MCF 10A (cell line): ENCODE results near the gene CPNE4. TPM values are rescaled to one million over a fixed set of nuclear protein-coding genes. Genes with fewer than 3 reads are reported as not detected.

Experiments
- BruUV-seq: library from RNA; stranded (reverse); fragments of 400-500 nt; replicated peaks from 2 replicates; lab custom pipeline; 2021; lab: Mats Ljungman, UMichigan
- CTCF ChIA-PET: fragments of 300-600 bp; sonication (Branson Sonifier 250); formaldehyde crosslinking; extraction: SDS; loops from one replicate; lab custom pipeline; 2021; ENCODE audit warnings: antibody characterized with exemption, inconsistent platforms; lab: Yijun Ruan, JAX
- POLR2A ChIA-PET: fragments of 300-600, 350-650 bp; sonication (Branson Sonifier 250); formaldehyde crosslinking; extraction: SDS; loops from one replicate; lab custom pipeline; 2020; ENCODE audit warnings: antibody characterized with exemption, inconsistent platforms; lab: Yijun Ruan, JAX
- DNase-seq: peaks from one replicate; pipeline ENCODE4 v3.0.0-alpha.2; 2018; ENCODE audit not compliant: unreplicated experiment
- H3K27ac Mint-ChIP-seq: one replicate; pipeline ENCODE4 v1.8.0; 2022; ENCODE audit warnings: mild to moderate bottlenecking, low read depth, mixed read lengths; ENCODE audit not compliant: unreplicated experiment
- H3K27me3 Mint-ChIP-seq: one replicate; pipeline ENCODE4 v1.8.0; 2022; ENCODE audit warnings: mixed read lengths; ENCODE audit not compliant: insufficient read depth, unreplicated experiment
- H3K36me3 Mint-ChIP-seq: one replicate; pipeline ENCODE4 v1.8.0; 2022; ENCODE audit warnings: mild to moderate bottlenecking, moderate library complexity, mixed read lengths; ENCODE audit not compliant: insufficient read depth, unreplicated experiment
- H3K4me1 Mint-ChIP-seq: one replicate; pipeline ENCODE4 v1.8.0; 2022; ENCODE audit warnings: mixed read lengths; ENCODE audit not compliant: insufficient read depth, unreplicated experiment
- H3K4me3 Mint-ChIP-seq: one replicate; pipeline ENCODE4 v1.8.0; 2022; ENCODE audit warnings: mild to moderate bottlenecking, moderate library complexity, mixed read lengths; ENCODE audit not compliant: unreplicated experiment
- H3K9me3 Mint-ChIP-seq: one replicate; pipeline ENCODE4 v1.8.0; 2022; ENCODE audit warnings: mixed read lengths; ENCODE audit not compliant: unreplicated experiment
- CTCF ChIP-seq: fragments of 200-600 bp; IDR thresholded peaks from one replicate; pipeline ENCODE4 v1.8.0; 2022; ENCODE audit warnings: antibody characterized with exemption, mild to moderate bottlenecking; ENCODE audit not compliant: unreplicated experiment
- intact Hi-C: fragments of 100-400 bp; cut with micrococcal nuclease; formaldehyde crosslinking; loops from 2 replicates; pipeline ENCODE4 v1.14.1; 2022
- total RNA-seq: library from RNA; stranded (reverse); gene quantifications from 2 replicates; pipeline ENCODE4 v1.2.3, GENCODE V29; 2022

CPNE4 gene
- total RNA-seq, 1 experiment from 2014 or later = not detected

GRCh38 chr3:131976448-131976847, 58.4 kb downstream of the CPNE4 start:
- Mint-ChIP-seq H3K4me1 (no peaks in the 10 kb centered on the region), H3K36me3 (no peaks in the 10 kb centered on the region), H3K27me3 (no peaks in the 10 kb centered on the region), H3K9me3 (no peaks in the 10 kb centered on the region), H3K27ac (no peak overlapping the region), H3K4me3 (no peak overlapping the region)
- POLR2A ChIA-PET = no interaction called here
- no peak for TF ChIP-seq CTCF
- BruUV-seq = no TSS peak
- intact Hi-C loops = no loop called here
- CTCF ChIA-PET = interaction anchor here (1.1 kb wide), 1 partner anchor 30 kb away, joined by 3 read pairs; no protein-coding TSS in a partner anchor
- no peak for DNase-seq

DNA sequence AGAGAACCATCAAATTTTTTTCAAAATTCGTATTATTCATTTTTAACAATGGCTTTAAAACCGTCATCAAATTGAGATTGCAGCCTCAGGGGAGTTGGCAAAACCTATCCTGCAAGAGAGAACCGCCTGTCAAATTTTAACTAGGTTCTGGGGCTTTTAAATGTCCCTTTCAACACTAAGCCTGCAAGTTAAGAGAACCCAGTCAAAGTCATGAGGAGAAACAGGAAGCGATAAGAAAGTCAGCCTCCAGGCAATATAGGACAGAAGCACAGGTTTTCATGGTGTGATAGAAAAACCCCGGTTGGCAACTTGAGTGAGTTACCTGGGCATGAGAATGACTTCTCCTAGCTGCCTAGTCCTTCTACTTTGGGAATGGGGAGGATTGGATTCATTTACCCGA, 59.8 kb downstream of the CPNE4 start:
- no peaks in the 10 kb centered on the region for H3K36me3 Mint-ChIP-seq
- no peak overlapping the region for H3K27ac Mint-ChIP-seq
- H3K27me3 Mint-ChIP-seq = no peaks in the 10 kb centered on the region
- no peak overlapping the region for H3K4me3 Mint-ChIP-seq
- no peaks in the 10 kb centered on the region for H3K9me3 Mint-ChIP-seq
- no peak for TF ChIP-seq CTCF
- no peak for DNase-seq
- BruUV-seq = no TSS peak
- H3K4me1 Mint-ChIP-seq = no peaks in the 10 kb centered on the region
- ChIA-PET POLR2A (no interaction called here), CTCF (no interaction called here)
- intact Hi-C loops = no loop called here

DNA sequence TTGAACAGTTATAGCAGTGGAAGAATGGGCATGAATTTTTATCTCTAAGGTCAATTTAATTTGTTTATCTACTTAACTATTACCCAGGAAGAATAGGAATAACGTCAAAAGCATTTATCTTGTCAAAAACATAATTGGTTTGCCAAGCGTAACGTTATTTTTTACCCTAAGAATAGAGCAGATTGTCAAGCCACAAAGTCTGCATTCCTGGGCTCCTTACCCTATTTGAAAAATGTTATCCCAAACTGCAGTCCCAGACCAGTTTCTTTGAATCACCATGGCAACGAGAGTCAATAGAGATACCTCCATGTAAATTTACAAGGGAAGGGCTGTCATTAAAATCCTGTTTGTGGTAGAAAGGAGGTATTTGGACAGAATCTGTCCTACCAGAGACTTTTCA, 61.1 kb downstream of the CPNE4 start:
- no peak for DNase-seq
- Mint-ChIP-seq H3K27me3 (no peaks in the 10 kb centered on the region), H3K27ac (no peak overlapping the region), H3K36me3 (no peaks in the 10 kb centered on the region), H3K9me3 (no peaks in the 10 kb centered on the region), H3K4me1 (no peaks in the 10 kb centered on the region), H3K4me3 (no peak overlapping the region)
- ChIA-PET POLR2A (no interaction called here), CTCF (interaction anchor here (1.5 to 1.7 kb wide), 2 partner anchors 56 to 179 kb away, joined by 5 to 8 read pairs; no protein-coding TSS in a partner anchor)
- no TSS peak for BruUV-seq
- intact Hi-C loops = no loop called here
- TF ChIP-seq CTCF = no peak

DNA sequence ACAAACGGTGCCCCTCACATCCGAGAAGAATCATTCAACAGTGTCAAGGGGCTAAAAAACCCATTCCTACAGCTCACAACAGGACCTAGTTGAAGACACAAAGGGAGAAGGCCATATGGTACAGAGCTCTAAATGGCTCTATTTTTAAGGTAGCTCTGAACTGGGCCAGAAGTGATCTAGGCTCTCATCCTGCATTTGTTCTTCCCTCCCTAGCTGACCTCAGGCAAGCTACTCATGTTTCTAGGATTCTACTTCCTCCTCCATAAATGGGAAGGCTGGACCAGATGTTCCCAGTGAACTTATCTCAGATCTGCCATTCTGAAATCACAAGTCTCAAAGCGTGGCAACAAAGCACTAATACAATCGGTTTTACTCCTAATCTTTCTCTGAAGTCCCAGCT, 62.3 kb downstream of the CPNE4 start:
- Mint-ChIP-seq H3K4me1 (no peaks in the 10 kb centered on the region), H3K27me3 (no peaks in the 10 kb centered on the region), H3K9me3 (no peaks in the 10 kb centered on the region), H3K27ac (no peak overlapping the region), H3K36me3 (no peaks in the 10 kb centered on the region), H3K4me3 (no peak overlapping the region)
- ChIA-PET POLR2A (no interaction called here), CTCF (interaction anchor here (0.6 to 1.7 kb wide), 4 partner anchors 34 to 239 kb away, joined by 3 to 8 read pairs (median 4); no protein-coding TSS in a partner anchor)
- TF ChIP-seq CTCF = no peak
- intact Hi-C loops = no loop called here
- no peak for DNase-seq
- no TSS peak for BruUV-seq
